Central memory CD8-positive, alpha-beta T cell (primary cell): ENCODE data around the gene SCP2.

Experiments used
- ATAC-seq: fragments of 150-1000 bp; cut with Tn5 transposase; replicated peaks from 2 replicates; pipeline ENCODE4 v1.10.0; 2022; ENCODE audit warnings: mild to moderate bottlenecking, moderate FRiP score, moderate number of reproducible peaks; ENCODE audit not compliant: poor library complexity, severe bottlenecking; ENCODE audit errors: extremely low read depth
- DNase-seq, 2 donors: peaks; one replicate each; pipeline ENCODE4 v3.0.0; 2021; ENCODE audit warnings: low spot score in 2 of 2
- H3K27ac Mint-ChIP-seq: one replicate; pipeline ENCODE4 v1.8.0; 2022; ENCODE audit warnings: low read depth, mild to moderate bottlenecking, moderate library complexity, mixed read lengths
- H3K27me3 Mint-ChIP-seq: one replicate; pipeline ENCODE4 v1.8.0; 2022; ENCODE audit warnings: mixed read lengths
- H3K36me3 Mint-ChIP-seq: one replicate; pipeline ENCODE4 v1.8.0; 2022; ENCODE audit warnings: mild to moderate bottlenecking, moderate library complexity, mixed read lengths; ENCODE audit not compliant: insufficient read depth
- H3K4me1 Mint-ChIP-seq: one replicate; pipeline ENCODE4 v1.8.0; 2022; ENCODE audit warnings: mixed read lengths
- H3K4me3 Mint-ChIP-seq: one replicate; pipeline ENCODE4 v1.8.0; 2022; ENCODE audit warnings: mild to moderate bottlenecking, moderate library complexity, mixed read lengths
- H3K9me3 Mint-ChIP-seq: one replicate; pipeline ENCODE4 v1.8.0; 2022; ENCODE audit warnings: mixed read lengths

Gene SCP2

DNA sequence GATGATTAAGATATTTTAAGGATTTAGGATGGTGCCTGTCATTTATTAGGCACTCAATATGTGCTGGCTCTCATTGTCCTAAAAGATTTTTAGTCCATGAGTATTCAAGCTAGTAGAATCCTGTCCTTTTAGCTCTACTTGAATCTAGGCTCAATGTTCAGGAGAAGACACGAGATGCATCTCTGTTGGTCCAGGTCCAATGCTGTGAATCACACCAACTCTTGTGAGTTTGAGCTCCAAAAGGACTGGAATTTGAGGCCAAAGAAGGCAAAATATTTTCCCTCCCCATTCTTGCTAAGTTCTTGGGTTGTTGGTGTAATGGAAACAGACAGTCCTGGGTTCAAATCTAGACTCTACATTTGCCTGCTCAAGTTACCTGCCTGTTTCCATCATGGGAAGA is 133.5 kb downstream of the SCP2 start:
- Mint-ChIP-seq H3K4me1 (peaks cover 5% of the 10 kb centered on the region), H3K27me3 (peaks cover 25% of the 10 kb centered on the region), H3K9me3 (no peaks in the 10 kb centered on the region), H3K27ac (no peak overlapping the region), H3K36me3 (no peaks in the 10 kb centered on the region), H3K4me3 (no peak overlapping the region)
- no peak for DNase-seq
- ATAC-seq: no peak

- Mint-ChIP-seq H3K27ac (no peak overlapping the region), H3K27me3 (peaks cover 30% of the 10 kb centered on the region), H3K9me3 (no peaks in the 10 kb centered on the region), H3K4me1 (peaks cover 5% of the 10 kb centered on the region), H3K4me3 (peak overlapping the region; percentile 73), H3K36me3 (no peaks in the 10 kb centered on the region)
- ATAC-seq (no peak), DNase-seq (no peak)
Measured at GRCh38 chr1:53061123-53061858, 134.2 kb downstream of the SCP2 start.

DNA sequence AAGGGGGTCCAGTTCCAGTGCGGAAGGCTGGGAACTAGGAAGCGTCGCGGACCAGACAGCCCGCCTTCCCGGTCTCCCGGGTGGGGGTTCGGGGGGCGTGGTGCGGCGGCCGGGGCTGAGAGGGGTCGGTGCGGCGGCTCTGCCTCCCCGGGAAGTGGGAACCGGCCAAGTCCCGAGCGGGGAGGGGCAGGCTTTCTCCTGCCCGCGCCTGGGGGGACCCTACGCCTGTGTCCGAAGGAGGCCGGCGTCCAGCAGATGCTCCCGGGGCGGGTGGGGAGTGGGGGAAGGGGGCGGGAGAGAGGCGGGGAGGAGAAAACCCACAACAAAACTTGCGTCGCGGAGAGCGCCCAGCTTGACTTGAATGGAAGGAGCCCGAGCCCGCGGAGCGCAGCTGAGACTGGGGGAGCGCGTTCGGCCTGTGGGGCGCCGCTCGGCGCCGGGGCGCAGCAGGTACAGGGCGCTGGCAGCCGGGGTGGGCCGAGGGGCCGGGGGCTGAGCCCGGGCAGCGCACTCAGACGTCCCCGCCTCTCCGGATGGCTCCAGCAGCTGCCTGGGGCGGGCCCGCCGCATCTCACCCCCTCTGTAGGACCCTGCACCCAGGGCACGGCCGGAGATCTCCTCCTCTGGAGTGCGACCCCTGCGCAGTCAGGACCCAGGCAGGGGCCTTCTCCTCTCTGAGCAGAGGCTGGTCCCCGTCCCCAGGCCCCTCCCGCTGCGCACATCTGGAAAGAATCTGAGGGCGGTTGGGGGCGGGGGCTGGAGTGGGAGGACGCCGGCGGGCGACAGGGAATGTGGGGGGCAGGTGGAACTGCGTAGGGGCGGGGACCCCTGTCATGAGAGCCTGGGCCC is 135.0 kb downstream of the SCP2 start, which contains the start of gene PODN:
Gene PODN (plus strand): TSS at position 355 of the 849 bp plus-strand sequence. CDS start 7,643 bp downstream, outside the sequence.
- H3K9me3 Mint-ChIP-seq: no peaks in the 10 kb centered on the region
- peaks cover 30% of the 10 kb centered on the region for H3K27me3 Mint-ChIP-seq
- no peaks in the 10 kb centered on the region for H3K36me3 Mint-ChIP-seq
- peaks cover 5% of the 10 kb centered on the region for H3K4me1 Mint-ChIP-seq
- DNase-seq (no peak), ATAC-seq (no peak)
- H3K4me3 Mint-ChIP-seq: peak within 1 kb of the TSS; percentile 73
- H3K27ac Mint-ChIP-seq: no peak within 1 kb of the TSS

DNA sequence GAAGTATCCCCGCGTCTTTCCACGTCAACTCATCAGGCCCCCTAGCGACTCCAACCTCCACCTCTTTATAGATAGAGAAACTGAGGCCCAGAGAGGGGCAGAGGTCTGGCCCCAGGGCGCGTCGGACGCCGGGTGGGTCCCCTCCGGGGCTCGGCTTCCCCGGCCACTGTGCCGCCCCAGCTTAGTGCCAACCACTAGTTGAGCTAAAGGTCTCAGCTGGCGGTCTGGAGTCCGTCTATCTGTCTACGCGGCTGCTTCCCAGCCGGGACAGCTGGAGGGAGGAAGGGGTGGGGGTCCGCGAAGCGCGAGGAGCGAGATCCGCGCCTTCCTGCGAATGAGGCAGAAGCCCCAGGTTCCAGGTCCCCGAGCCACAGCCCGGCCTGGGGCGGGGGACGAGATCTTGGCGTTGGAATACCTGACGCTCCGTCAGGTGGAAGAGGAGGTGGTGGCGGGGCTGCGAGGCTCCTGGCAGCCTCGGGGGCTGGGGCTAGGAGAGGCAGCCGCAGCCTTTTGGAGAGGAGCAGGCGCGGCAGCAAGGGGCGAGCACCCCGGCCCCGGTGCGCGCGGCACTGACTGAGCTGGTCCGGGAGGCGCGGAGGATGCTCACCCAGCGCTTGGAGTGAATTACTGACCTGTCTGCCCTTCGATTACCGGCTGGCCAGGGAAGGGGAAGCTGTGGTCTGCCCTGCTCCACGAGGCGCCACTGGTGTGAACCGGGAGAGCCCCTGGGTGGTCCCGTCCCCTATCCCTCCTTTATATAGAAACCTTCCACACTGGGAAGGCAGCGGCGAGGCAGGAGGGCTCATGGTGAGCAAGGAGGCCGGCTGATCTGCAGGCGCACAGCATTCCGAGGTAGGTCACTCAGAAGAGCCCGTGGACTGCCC is 135.9 kb downstream of the SCP2 start:
- Mint-ChIP-seq H3K9me3 (no peaks in the 10 kb centered on the region), H3K27ac (no peak overlapping the region), H3K36me3 (no peaks in the 10 kb centered on the region), H3K4me3 (peak overlapping the region; percentile 73), H3K27me3 (peaks cover 30% of the 10 kb centered on the region), H3K4me1 (peaks cover 5% of the 10 kb centered on the region)
- no peak for ATAC-seq
- no peak for DNase-seq

GRCh38 chr1:53063744-53064515 is 136.9 kb downstream of the SCP2 start:
- H3K27me3 Mint-ChIP-seq: peaks cover 30% of the 10 kb centered on the region
- no peak for ATAC-seq
- DNase-seq: no peak
- peak overlapping the region; percentile 73 for H3K4me3 Mint-ChIP-seq
- peaks cover 5% of the 10 kb centered on the region for H3K4me1 Mint-ChIP-seq
- H3K9me3 Mint-ChIP-seq: no peaks in the 10 kb centered on the region
- no peaks in the 10 kb centered on the region for H3K36me3 Mint-ChIP-seq
- H3K27ac Mint-ChIP-seq: no peak overlapping the region

- H3K27me3 Mint-ChIP-seq: peaks cover 30% of the 10 kb centered on the region
- no peaks in the 10 kb centered on the region for H3K9me3 Mint-ChIP-seq
- no peaks in the 10 kb centered on the region for H3K36me3 Mint-ChIP-seq
- H3K27ac Mint-ChIP-seq: no peak overlapping the region
- H3K4me3 Mint-ChIP-seq: no peak overlapping the region
- peaks cover 5% of the 10 kb centered on the region for H3K4me1 Mint-ChIP-seq
- ATAC-seq (no peak), DNase-seq (no peak)
Measured at GRCh38 chr1:53065391-53065790, 138.3 kb downstream of the SCP2 start.

DNA sequence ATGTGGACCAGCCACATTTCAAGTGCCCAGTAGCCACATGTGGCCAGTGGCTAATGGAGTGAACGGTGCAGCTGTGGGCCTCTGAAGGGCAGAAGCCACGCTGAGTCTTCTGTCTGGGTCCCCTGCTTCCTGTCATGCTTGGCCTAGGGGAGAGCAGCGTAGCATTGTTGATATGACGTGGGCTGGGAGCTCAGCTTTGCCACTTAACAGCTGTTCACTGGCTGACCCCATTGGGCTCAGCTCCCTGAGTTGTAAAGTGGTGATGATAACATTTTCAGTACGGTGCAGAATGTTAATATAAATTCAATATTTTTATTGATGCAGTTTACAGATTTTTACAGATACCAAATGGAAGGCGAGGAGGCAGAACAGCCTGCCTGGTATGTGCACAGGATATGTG is 139.4 kb downstream of the SCP2 start:
- Mint-ChIP-seq H3K4me1 (peaks cover 5% of the 10 kb centered on the region), H3K27me3 (peaks cover 30% of the 10 kb centered on the region), H3K36me3 (no peaks in the 10 kb centered on the region), H3K27ac (no peak overlapping the region), H3K4me3 (no peak overlapping the region), H3K9me3 (no peaks in the 10 kb centered on the region)
- ATAC-seq: no peak
- no peak for DNase-seq

GRCh38 chr1:53066891-53067738 is 140.0 kb downstream of the SCP2 start:
- H3K4me1 Mint-ChIP-seq: peaks cover 5% of the 10 kb centered on the region
- H3K36me3 Mint-ChIP-seq: no peaks in the 10 kb centered on the region
- no peaks in the 10 kb centered on the region for H3K9me3 Mint-ChIP-seq
- H3K27me3 Mint-ChIP-seq: peaks cover 30% of the 10 kb centered on the region
- no peak overlapping the region for H3K27ac Mint-ChIP-seq
- no peak overlapping the region for H3K4me3 Mint-ChIP-seq
- DNase-seq (no peak), ATAC-seq (no peak)

DNA sequence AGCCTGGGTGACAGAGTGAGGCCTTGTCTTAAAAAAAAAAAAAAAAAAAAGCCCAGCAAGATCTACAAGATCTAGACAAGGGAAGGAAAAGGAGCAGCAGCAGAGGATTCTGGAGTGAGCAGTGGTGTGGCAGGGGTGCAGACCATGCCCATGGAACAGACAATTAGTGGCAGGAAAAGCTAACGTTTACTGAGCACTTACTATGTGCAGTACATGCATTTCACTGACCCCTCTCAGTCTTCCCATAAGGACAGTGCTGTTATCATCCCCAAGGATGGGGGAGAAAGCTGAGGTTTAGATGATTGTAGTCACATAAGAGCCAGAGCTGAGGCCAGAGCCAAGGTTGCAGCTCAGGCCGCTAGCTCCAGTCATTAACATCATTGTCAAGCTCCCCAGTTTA is 140.8 kb downstream of the SCP2 start:
- H3K27ac Mint-ChIP-seq: no peak overlapping the region
- no peak overlapping the region for H3K4me3 Mint-ChIP-seq
- DNase-seq (no peak), ATAC-seq (no peak)
- no peaks in the 10 kb centered on the region for H3K9me3 Mint-ChIP-seq
- no peaks in the 10 kb centered on the region for H3K36me3 Mint-ChIP-seq
- H3K4me1 Mint-ChIP-seq: no peaks in the 10 kb centered on the region
- peaks cover 27% of the 10 kb centered on the region for H3K27me3 Mint-ChIP-seq

DNA sequence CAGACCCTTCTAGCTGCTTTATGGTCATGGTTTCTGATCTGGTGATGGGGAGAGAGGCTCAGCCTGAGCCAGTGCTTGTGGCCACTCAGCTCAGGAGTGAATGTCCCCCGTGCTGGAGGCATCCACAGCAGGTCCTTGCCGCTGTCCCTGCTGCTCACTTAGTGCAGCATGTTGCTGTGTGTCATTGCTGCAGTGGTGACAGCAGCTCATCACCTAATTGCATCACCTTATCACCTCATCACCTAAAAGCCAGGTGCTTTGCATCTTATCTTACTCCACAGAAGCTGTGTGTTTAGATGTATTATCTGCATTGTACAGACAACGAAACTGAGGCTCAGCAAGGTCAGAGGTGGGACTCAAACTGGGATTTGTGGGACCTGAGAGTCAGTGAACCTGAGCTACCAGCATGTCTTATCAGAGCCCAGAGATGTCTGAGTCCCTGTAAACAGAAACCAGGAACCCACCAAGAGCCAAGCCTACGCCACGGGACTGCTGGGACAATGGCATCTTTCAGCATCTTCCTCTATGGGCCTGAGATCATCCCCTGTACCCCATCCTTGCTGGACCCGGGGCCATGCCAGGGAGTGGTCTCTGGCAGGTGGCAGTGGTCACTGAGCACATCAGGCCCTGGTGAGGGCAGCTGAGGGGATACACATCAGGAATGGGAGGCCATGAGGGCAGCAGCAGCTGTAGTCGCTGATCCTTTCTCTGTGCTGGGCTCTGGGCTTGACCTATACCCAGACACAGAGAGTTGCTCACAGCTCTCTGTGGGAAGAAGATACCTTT is 141.4 kb downstream of the SCP2 start:
- Mint-ChIP-seq H3K9me3 (no peaks in the 10 kb centered on the region), H3K4me3 (no peak overlapping the region), H3K4me1 (no peaks in the 10 kb centered on the region), H3K27me3 (peaks cover 20% of the 10 kb centered on the region), H3K36me3 (no peaks in the 10 kb centered on the region), H3K27ac (no peak overlapping the region)
- DNase-seq (peak in 1 of 2 donors; percentile 7), ATAC-seq (no peak)

DNA sequence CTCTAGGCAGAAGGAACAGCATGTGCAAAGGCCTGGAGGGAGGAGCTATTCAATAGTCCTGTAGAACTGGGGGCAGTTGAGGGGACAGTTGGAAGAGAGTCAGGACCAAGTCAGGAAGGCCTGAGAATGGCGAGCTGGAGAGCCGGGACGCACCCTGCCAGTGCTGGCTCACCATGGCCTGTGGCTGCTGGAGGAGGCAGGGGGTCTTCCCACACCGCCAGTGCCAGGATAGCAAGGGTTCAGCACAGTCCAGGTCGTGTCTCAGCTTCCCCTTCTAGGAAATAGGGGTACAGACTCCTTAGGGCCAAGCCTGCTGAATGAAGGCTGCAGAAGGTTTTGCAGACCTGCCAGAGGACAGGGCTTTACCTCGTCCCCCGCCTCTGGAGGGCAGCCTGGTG is 142.2 kb downstream of the SCP2 start:
- Mint-ChIP-seq H3K4me3 (no peak overlapping the region), H3K27me3 (peaks cover 13% of the 10 kb centered on the region), H3K4me1 (no peaks in the 10 kb centered on the region), H3K27ac (no peak overlapping the region), H3K9me3 (no peaks in the 10 kb centered on the region), H3K36me3 (no peaks in the 10 kb centered on the region)
- ATAC-seq (no peak), DNase-seq (peak in 1 of 2 donors; percentile 10)
